Calu3 (cell line): ENCODE measurements around the gene DNAJB7. TPM values are rescaled to one million over a fixed set of nuclear protein-coding genes. Genes with fewer than 3 reads are reported as not detected.

Source experiments
- Bru-seq: library from RNA; stranded (reverse); fragments of 400-500 nt; gene quantifications from one replicate; lab custom pipeline; 2021; lab: Mats Ljungman, UMichigan
- BruChase-seq, 2 experiments: library from RNA; stranded (reverse); fragments of 400-500 nt; gene quantifications; one replicate each; lab custom pipeline; 2021; lab: Mats Ljungman, UMichigan
- BruUV-seq: library from RNA; stranded (reverse); fragments of 400-500 nt; replicated peaks from 2 replicates; lab custom pipeline; 2021; lab: Mats Ljungman, UMichigan
- CTCF ChIA-PET: fragments of 300-600 bp; sonication (Branson Sonifier 250); formaldehyde crosslinking; loops from one replicate; lab custom pipeline; 2022; ENCODE audit warnings: antibody characterized with exemption; lab: Charles Lee
- DNase-seq: peaks from one replicate; pipeline ENCODE4 v3.0.0; 2022
- H3K27ac Mint-ChIP-seq: one replicate; pipeline ENCODE4 v1.8.0; 2022; ENCODE audit warnings: mixed read lengths; ENCODE audit not compliant: unreplicated experiment
- H3K27me3 Mint-ChIP-seq: one replicate; pipeline ENCODE4 v1.8.0; 2022; ENCODE audit warnings: mixed read lengths; ENCODE audit not compliant: unreplicated experiment
- H3K36me3 Mint-ChIP-seq: one replicate; pipeline ENCODE4 v1.8.0; 2022; ENCODE audit warnings: mild to moderate bottlenecking, moderate library complexity, mixed read lengths; ENCODE audit not compliant: insufficient read depth, unreplicated experiment
- H3K4me1 Mint-ChIP-seq: one replicate; pipeline ENCODE4 v1.8.0; 2022; ENCODE audit warnings: mild to moderate bottlenecking, low read depth, mixed read lengths; ENCODE audit not compliant: unreplicated experiment
- H3K4me3 Mint-ChIP-seq: one replicate; pipeline ENCODE4 v1.8.0; 2022; ENCODE audit warnings: mild to moderate bottlenecking, low read depth, moderate library complexity, mixed read lengths; ENCODE audit not compliant: unreplicated experiment
- H3K9me3 Mint-ChIP-seq: one replicate; pipeline ENCODE4 v1.8.0; 2022; ENCODE audit warnings: low read depth, mixed read lengths; ENCODE audit not compliant: unreplicated experiment
- intact Hi-C: fragments of 100-400 bp; cut with micrococcal nuclease; formaldehyde crosslinking; loops from one replicate; pipeline ENCODE4 v1.10.0; 2022; ENCODE audit not compliant: unreplicated experiment
- long read RNA-seq: library from polyadenylated mRNA; stranded (forward); transcript quantifications from one replicate; pipeline ENCODE4 v2.0.0, GENCODE V29; 2022
- total RNA-seq: library from RNA; stranded (reverse); gene quantifications from 2 replicates; pipeline ENCODE4 v1.2.3, GENCODE V29; 2022
- TF ChIP-seq, protein P1 (sequence below): fragments of 200-600 bp; IDR thresholded peaks from one replicate; pipeline ENCODE4 v1.8.0; 2022; ENCODE audit warnings: antibody characterized with exemption; ENCODE audit not compliant: unreplicated experiment

DNAJB7 gene
- total RNA-seq (not detected in 2 replicates), Bru-seq, nascent RNA (not detected), BruChase-seq, experiment 1, labeled RNA remaining after a 6-hour chase (percentile 15 among the genes with signal in this experiment), BruChase-seq, experiment 2, labeled RNA remaining after a 2-hour chase (not detected)
- long read RNA-seq, partial matches to known transcripts, result 0 of 3 reads
- long read RNA-seq, other reads (novel, unspliced or antisense), result 0 of 3 reads

DNA sequence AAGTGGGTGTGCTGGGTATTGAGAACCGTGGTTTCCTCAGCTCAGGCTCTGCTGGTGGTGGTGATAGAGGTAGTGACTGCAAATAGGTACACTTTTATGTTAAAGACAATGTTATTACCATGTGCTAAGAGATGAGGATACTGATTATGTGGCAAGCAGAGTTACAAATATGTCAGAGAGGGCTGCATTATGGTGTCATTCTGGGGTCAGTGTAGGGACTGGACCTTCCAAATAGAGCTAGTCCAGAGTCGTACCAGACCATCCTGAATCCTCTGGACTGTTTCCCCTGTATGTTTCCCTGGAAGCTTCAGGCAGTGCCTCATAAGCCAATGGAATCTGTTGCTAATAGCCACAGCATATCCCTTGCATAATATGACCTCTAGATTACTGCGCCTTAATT, at the start of gene DNAJB7:
TSS of gene DNAJB7 (minus strand) at position 101 of the 400 bp plus-strand sequence. CDS start 119 bp downstream, outside the sequence.
- Mint-ChIP-seq H3K4me1 (peaks cover 6% of the 10 kb centered on the region), H3K27ac (no peak within 1 kb of the TSS), H3K4me3 (no peak within 1 kb of the TSS), H3K9me3 (no peaks in the 10 kb centered on the region), H3K36me3 (peaks cover 33% of the 10 kb centered on the region), H3K27me3 (no peaks in the 10 kb centered on the region)
- DNase-seq, result no peak
- no TSS peak for BruUV-seq
- CTCF ChIA-PET, result no interaction called here
- TF ChIP-seq, protein P1, sequence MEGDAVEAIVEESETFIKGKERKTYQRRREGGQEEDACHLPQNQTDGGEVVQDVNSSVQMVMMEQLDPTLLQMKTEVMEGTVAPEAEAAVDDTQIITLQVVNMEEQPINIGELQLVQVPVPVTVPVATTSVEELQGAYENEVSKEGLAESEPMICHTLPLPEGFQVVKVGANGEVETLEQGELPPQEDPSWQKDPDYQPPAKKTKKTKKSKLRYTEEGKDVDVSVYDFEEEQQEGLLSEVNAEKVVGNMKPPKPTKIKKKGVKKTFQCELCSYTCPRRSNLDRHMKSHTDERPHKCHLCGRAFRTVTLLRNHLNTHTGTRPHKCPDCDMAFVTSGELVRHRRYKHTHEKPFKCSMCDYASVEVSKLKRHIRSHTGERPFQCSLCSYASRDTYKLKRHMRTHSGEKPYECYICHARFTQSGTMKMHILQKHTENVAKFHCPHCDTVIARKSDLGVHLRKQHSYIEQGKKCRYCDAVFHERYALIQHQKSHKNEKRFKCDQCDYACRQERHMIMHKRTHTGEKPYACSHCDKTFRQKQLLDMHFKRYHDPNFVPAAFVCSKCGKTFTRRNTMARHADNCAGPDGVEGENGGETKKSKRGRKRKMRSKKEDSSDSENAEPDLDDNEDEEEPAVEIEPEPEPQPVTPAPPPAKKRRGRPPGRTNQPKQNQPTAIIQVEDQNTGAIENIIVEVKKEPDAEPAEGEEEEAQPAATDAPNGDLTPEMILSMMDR, result no peak
- intact Hi-C loops, result no loop called here

DNA sequence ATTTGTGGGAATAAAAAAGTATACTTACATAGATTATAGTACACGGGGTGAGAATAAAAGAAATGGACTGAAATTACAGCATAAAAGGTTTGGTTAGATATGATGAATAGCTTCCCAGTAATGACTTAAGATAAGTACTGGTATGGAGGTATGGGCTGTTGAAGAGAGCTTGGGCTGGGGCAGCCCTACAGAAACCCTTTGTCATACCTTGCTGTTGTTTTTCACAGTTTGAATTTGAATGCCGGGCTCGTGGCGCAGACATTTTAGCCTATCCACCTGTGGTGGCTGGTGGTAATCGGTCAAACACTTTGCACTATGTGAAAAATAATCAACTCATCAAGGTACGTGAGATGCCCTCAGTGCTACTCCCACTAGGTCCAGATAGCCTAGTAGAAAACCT, 47.0 kb upstream of the DNAJB7 start:
- Mint-ChIP-seq H3K27ac (no peak overlapping the region), H3K4me3 (no peak overlapping the region), H3K4me1 (no peaks in the 10 kb centered on the region), H3K36me3 (peaks cover 18% of the 10 kb centered on the region), H3K9me3 (no peaks in the 10 kb centered on the region), H3K27me3 (no peaks in the 10 kb centered on the region)
- intact Hi-C loops, result no loop called here
- DNase-seq, result no peak
- BruUV-seq, result no TSS peak
- TF ChIP-seq, protein P1, result no peak
- CTCF ChIA-PET, result no interaction called here

DNA sequence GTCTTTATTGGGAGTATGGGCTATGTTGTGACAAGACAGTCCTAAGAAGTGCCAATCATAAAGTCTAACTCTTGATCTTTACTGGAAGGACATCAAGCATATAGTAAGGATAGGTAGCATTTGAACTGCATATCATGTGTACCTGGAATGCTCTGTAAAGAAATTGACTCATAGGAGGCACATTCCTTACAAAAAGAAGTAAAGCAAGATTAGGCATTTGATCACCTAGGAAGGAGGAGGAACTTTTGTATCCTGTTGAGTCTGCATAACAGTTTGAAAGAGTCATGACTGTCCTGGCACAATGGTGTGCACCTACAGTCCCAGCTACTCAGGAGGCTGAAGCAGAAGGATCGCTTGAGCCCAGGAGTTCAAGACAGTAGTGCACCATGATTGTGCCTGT, 42.2 kb upstream of the DNAJB7 start:
- DNase-seq, result no peak
- no TSS peak for BruUV-seq
- no peaks in the 10 kb centered on the region for H3K4me1 Mint-ChIP-seq
- intact Hi-C loops, result no loop called here
- peaks cover 13% of the 10 kb centered on the region for H3K36me3 Mint-ChIP-seq
- H3K27me3 Mint-ChIP-seq, result no peaks in the 10 kb centered on the region
- no peak overlapping the region for H3K4me3 Mint-ChIP-seq
- CTCF ChIA-PET, result no interaction called here
- TF ChIP-seq, protein P1, result no peak
- H3K9me3 Mint-ChIP-seq, result no peaks in the 10 kb centered on the region
- H3K27ac Mint-ChIP-seq, result no peak overlapping the region

DNA sequence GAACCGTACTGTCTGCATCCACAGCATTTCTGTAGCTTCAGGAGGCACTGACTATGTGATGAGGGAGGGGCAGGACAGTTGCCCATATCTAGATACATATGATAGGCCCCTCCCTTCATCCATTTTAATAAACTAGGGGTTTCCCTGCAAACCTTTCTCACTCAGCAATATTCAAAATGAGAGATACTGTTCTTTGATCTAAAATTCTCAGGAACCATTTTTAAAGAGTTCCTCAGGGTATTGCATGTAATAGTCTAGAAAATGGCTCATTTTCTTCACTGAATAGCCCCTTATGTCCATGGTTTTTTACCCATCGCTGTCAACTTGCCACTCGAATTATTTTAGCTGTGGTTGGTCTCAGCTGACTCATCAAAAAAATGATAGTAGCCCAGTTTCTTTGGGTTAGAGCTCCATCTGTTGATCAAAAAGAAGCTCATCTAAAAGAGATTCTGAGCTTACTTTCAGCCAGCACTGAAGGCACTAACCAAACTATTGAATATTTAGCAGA, 37.0 kb upstream of the DNAJB7 start:
- no peaks in the 10 kb centered on the region for H3K9me3 Mint-ChIP-seq

More for the DNA sequence above, 37.0 kb upstream of the DNAJB7 start:
- DNase-seq, result no peak
- TF ChIP-seq, protein P1, result no peak
- CTCF ChIA-PET, result interaction anchor here (0.6 to 1.4 kb wide), 12 partner anchors 9 to 462 kb away, joined by 3 to 11 read pairs (median 4); no protein-coding TSS in a partner anchor
- Mint-ChIP-seq H3K4me3 (no peak overlapping the region), H3K27me3 (no peaks in the 10 kb centered on the region), H3K36me3 (peaks cover 10% of the 10 kb centered on the region), H3K4me1 (no peaks in the 10 kb centered on the region), H3K27ac (no peak overlapping the region)
- BruUV-seq, result no TSS peak
- intact Hi-C loops, result no loop called here
